ENCODE results near the gene RFPL1.
A peak's percentile ranks its signal among the peaks of the same experiment; 100 is the strongest.

RFPL1 gene

DNA sequence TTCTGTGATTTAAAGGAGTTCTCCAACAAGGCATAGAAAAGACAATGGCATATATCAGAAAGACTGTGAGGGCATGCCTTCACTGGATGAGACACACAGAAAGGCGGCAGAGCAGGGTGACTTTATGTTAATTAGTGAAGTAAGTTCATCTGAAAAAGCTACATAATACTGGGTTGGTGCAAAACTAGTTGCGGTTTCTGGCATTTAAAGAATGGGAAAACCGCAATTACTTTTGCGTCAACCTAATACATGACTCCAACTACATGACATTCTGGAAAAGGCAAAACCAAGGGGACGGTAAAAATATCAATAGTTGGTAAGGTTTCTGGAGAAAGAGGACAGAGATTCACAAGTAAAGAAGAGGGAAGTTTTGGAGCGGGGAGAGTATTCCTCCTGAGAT is 5.1 kb downstream of the RFPL1 start:
- H3K4me3 ChIP-seq (ENCODE audit: low read length) = peak overlapping the region; percentile 2

GRCh38 chr22:29443861-29444792 is 5.7 kb downstream of the RFPL1 start:
- Histone ChIP-seq H3K27me3 (replicated peaks; ENCODE audit: control insufficient read depth, insufficient read depth, low read length) (no peaks in the 10 kb centered on the region), H3K9me3 (ENCODE audit: control insufficient read depth, low read length) (no peaks in the 10 kb centered on the region), H3K9ac (ENCODE audit: low read length) (no peak overlapping the region), H3K4me3 (ENCODE audit: low read length) (no peak overlapping the region), H3K36me3 (ENCODE audit: control insufficient read depth, insufficient read depth, low read length, severe bottlenecking) (no peaks in the 10 kb centered on the region), H3K4me1 (ENCODE audit: control insufficient read depth, insufficient read depth, low read length) (peaks cover 5% of the 10 kb centered on the region)
- DNase-seq (ENCODE audit: low read depth) = peak; percentile 37

More for the DNA sequence above, 5.1 kb downstream of the RFPL1 start:
- Histone ChIP-seq H3K9ac (ENCODE audit: low read length) (peak overlapping the region; percentile 9), H3K4me1 (ENCODE audit: control insufficient read depth, insufficient read depth, low read length) (peaks cover 5% of the 10 kb centered on the region), H3K9me3 (ENCODE audit: control insufficient read depth, low read length) (no peaks in the 10 kb centered on the region), H3K27me3 (replicated peaks; ENCODE audit: control insufficient read depth, insufficient read depth, low read length) (no peaks in the 10 kb centered on the region), H3K36me3 (ENCODE audit: control insufficient read depth, insufficient read depth, low read length, severe bottlenecking) (no peaks in the 10 kb centered on the region)
- peak; percentile 13 for DNase-seq (ENCODE audit: low read depth)

DNA sequence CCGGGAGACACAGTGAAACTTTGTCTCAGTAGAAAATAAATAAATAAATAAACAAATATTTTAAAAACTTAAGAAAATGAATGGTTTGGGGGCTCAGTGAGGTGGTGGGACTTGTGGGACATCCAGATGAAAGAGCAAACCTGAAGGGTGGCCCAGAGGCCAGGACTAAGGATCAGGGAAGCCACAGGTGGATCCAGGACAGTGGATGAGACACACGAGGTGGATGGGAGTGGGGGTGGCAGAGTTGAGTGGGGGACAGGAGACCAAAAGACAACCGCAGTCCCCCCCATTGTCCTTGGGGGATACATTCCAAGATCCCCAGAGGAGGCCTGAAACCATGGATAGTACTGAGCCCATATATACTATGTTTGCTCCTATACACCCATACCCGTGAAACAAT is 7.1 kb downstream of the RFPL1 start:
- no peak for DNase-seq (ENCODE audit: low read depth)
- Histone ChIP-seq H3K9ac (ENCODE audit: low read length) (no peak overlapping the region), H3K4me1 (ENCODE audit: control insufficient read depth, insufficient read depth, low read length) (peaks cover 5% of the 10 kb centered on the region), H3K27me3 (replicated peaks; ENCODE audit: control insufficient read depth, insufficient read depth, low read length) (no peaks in the 10 kb centered on the region), H3K36me3 (ENCODE audit: control insufficient read depth, insufficient read depth, low read length, severe bottlenecking) (no peaks in the 10 kb centered on the region), H3K4me3 (ENCODE audit: low read length) (no peak overlapping the region), H3K9me3 (ENCODE audit: control insufficient read depth, low read length) (no peaks in the 10 kb centered on the region)

GRCh38 chr22:29447906-29448305 is 9.5 kb downstream of the RFPL1 start:
- no peaks in the 10 kb centered on the region for H3K27me3 ChIP-seq (replicated peaks; ENCODE audit: control insufficient read depth, insufficient read depth, low read length)
- H3K9me3 ChIP-seq (ENCODE audit: control insufficient read depth, low read length) = no peaks in the 10 kb centered on the region
- H3K9ac ChIP-seq (ENCODE audit: low read length) = no peak overlapping the region
- H3K4me3 ChIP-seq (ENCODE audit: low read length) = no peak overlapping the region
- DNase-seq (ENCODE audit: low read depth) = no peak
- no peaks in the 10 kb centered on the region for H3K36me3 ChIP-seq (ENCODE audit: control insufficient read depth, insufficient read depth, low read length, severe bottlenecking)
- peaks cover 5% of the 10 kb centered on the region for H3K4me1 ChIP-seq (ENCODE audit: control insufficient read depth, insufficient read depth, low read length)

DNA sequence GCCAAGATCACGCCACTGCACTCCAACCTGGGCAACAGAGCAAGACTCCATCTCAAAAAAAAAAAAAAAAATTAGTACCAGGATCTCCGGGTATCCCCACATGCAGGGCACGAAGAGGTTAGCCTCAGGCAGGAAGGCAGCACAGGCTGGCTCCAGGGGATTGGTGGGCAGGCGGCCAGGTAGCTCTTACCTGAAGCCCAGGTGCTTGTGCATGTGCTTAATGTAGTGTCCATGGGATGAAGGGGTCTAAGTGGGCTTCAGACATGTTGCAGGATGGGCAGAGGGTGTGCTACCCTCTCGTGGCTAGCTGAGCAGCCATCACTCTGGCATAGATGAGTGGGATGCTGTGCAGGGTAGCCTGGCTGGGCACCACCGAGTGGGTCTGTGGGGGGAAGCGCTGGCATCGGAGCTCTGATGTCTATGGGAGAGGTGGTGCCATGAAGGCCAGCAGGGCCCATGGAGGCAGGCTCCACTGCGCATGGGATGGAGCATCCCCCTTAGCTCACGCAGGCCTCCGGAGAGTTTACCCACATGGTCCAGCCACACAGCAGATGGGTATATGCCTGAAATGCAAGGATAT is 11.0 kb downstream of the RFPL1 start:
- no peaks in the 10 kb centered on the region for H3K36me3 ChIP-seq (ENCODE audit: control insufficient read depth, insufficient read depth, low read length, severe bottlenecking)
- no peaks in the 10 kb centered on the region for H3K9me3 ChIP-seq (ENCODE audit: control insufficient read depth, low read length)
- H3K4me3 ChIP-seq (ENCODE audit: low read length) = no peak overlapping the region
- DNase-seq (ENCODE audit: low read depth) = no peak
- no peak overlapping the region for H3K9ac ChIP-seq (ENCODE audit: low read length)
- no peaks in the 10 kb centered on the region for H3K27me3 ChIP-seq (replicated peaks; ENCODE audit: control insufficient read depth, insufficient read depth, low read length)
- H3K4me1 ChIP-seq (ENCODE audit: control insufficient read depth, insufficient read depth, low read length) = no peaks in the 10 kb centered on the region

DNA sequence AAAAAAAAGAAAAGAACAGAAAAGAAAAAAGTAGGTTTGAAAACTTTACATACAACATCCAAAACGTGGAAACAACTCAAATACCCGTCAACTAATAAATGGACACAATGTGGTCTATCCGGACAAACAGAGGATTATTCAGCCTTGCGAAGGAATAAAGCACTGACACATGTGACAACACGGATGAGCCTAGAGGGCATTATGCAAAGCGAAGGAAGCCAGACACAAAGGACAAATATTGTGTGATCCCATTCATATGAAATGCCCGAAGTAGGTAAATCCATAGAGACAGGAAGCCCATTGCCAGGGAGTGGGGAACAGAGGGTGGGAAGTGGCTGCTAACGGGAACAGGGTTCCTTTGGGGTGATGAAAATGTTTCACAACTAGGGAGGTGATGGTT is 11.8 kb downstream of the RFPL1 start:
- Histone ChIP-seq H3K9me3 (ENCODE audit: control insufficient read depth, low read length) (no peaks in the 10 kb centered on the region), H3K27me3 (replicated peaks; ENCODE audit: control insufficient read depth, insufficient read depth, low read length) (no peaks in the 10 kb centered on the region), H3K36me3 (ENCODE audit: control insufficient read depth, insufficient read depth, low read length, severe bottlenecking) (no peaks in the 10 kb centered on the region), H3K4me1 (ENCODE audit: control insufficient read depth, insufficient read depth, low read length) (no peaks in the 10 kb centered on the region), H3K4me3 (ENCODE audit: low read length) (no peak overlapping the region), H3K9ac (ENCODE audit: low read length) (no peak overlapping the region)
- DNase-seq (ENCODE audit: low read depth) = no peak

DNA sequence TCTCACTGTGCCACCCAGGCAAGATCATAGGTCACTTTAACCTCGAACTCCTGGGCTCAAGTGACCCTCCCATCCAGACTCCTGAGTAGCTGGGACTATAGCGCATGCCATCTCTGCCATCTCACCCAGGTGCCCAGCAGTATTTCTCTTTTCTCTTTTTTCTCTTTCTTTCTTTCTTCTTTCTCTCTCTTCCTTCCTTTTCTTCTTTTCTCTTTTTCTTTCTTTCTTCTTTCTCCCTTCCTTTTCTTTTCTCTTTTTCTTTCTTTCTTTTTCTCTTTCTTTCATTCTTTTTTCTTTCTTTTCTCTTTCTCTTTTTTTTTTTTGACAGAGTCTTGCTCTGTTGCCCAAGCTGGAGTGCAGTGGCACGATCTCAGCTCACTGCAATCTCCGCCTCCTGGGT is 13.5 kb downstream of the RFPL1 start:
- no peak overlapping the region for H3K4me3 ChIP-seq (ENCODE audit: low read length)
- no peak overlapping the region for H3K9ac ChIP-seq (ENCODE audit: low read length)
- no peaks in the 10 kb centered on the region for H3K9me3 ChIP-seq (ENCODE audit: control insufficient read depth, low read length)
- no peaks in the 10 kb centered on the region for H3K36me3 ChIP-seq (ENCODE audit: control insufficient read depth, insufficient read depth, low read length, severe bottlenecking)
- no peak for DNase-seq (ENCODE audit: low read depth)
- H3K27me3 ChIP-seq (replicated peaks; ENCODE audit: control insufficient read depth, insufficient read depth, low read length) = no peaks in the 10 kb centered on the region
- H3K4me1 ChIP-seq (ENCODE audit: control insufficient read depth, insufficient read depth, low read length) = no peaks in the 10 kb centered on the region

GRCh38 chr22:29454276-29454675 is 15.9 kb downstream of the RFPL1 start:
- DNase-seq (ENCODE audit: low read depth) = no peak
- Histone ChIP-seq H3K9ac (ENCODE audit: low read length) (no peak overlapping the region), H3K36me3 (ENCODE audit: control insufficient read depth, insufficient read depth, low read length, severe bottlenecking) (no peaks in the 10 kb centered on the region), H3K4me1 (ENCODE audit: control insufficient read depth, insufficient read depth, low read length) (no peaks in the 10 kb centered on the region), H3K27me3 (replicated peaks; ENCODE audit: control insufficient read depth, insufficient read depth, low read length) (no peaks in the 10 kb centered on the region), H3K4me3 (ENCODE audit: low read length) (no peak overlapping the region), H3K9me3 (ENCODE audit: control insufficient read depth, low read length) (no peaks in the 10 kb centered on the region)

DNA sequence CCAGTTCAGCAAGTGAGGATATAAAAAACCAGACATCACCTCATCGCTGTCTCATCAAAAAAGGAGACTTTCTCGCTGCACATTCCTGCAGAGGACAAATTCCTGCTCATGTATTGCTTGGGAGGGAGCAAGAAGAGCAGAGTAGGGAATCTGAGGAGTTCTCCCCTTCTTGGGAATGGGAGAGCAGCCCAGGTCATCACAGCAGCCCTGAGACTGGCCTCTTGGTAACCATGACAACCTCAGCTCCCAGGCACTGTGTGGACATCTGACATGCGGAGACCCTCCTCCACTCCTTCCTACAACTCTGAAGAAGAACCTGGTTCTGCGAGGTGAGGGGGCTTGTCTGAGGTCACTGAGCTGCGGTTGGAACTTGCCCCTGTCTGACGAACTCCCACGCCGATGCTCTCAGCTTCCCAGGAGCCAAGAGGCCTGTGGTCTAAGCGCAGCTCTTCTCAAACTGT is 17.9 kb downstream of the RFPL1 start:
- H3K4me1 ChIP-seq (ENCODE audit: control insufficient read depth, insufficient read depth, low read length) = no peaks in the 10 kb centered on the region
- H3K9me3 ChIP-seq (ENCODE audit: control insufficient read depth, low read length) = no peaks in the 10 kb centered on the region
- H3K9ac ChIP-seq (ENCODE audit: low read length) = no peak overlapping the region
- H3K4me3 ChIP-seq (ENCODE audit: low read length) = no peak overlapping the region
- H3K36me3 ChIP-seq (ENCODE audit: control insufficient read depth, insufficient read depth, low read length, severe bottlenecking) = no peaks in the 10 kb centered on the region
- no peak for DNase-seq (ENCODE audit: low read depth)
- H3K27me3 ChIP-seq (replicated peaks; ENCODE audit: control insufficient read depth, insufficient read depth, low read length) = no peaks in the 10 kb centered on the region

- Histone ChIP-seq H3K27me3 (replicated peaks; ENCODE audit: control insufficient read depth, insufficient read depth, low read length) (no peaks in the 10 kb centered on the region), H3K9ac (ENCODE audit: low read length) (no peak overlapping the region), H3K36me3 (ENCODE audit: control insufficient read depth, insufficient read depth, low read length, severe bottlenecking) (no peaks in the 10 kb centered on the region), H3K4me1 (ENCODE audit: control insufficient read depth, insufficient read depth, low read length) (no peaks in the 10 kb centered on the region), H3K4me3 (ENCODE audit: low read length) (no peak overlapping the region), H3K9me3 (ENCODE audit: control insufficient read depth, low read length) (no peaks in the 10 kb centered on the region)
- peak; percentile 53 for DNase-seq (ENCODE audit: low read depth)
Observed at GRCh38 chr22:29457730-29458129, 19.3 kb downstream of the RFPL1 start.

DNA sequence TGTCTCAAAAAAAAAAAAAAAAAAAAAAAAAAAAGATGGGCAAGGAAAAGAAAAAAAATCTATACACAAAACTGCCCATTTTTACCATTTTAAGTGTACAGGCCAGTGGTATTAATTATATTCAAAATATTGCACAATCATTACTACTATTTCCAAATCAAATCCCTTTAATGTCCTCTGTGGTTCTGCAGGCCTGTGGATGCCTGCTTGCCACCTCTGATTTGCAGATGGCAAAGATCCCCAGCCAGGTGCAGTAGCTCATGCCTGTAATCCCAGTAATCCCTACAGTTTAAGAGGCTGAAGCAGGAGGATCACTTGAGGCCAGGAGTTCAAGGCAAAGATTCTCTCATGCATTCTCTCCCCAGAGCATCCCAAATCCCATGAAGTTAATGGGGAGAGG is 20.2 kb downstream of the RFPL1 start:
- no peak overlapping the region for H3K4me3 ChIP-seq (ENCODE audit: low read length)
- no peaks in the 10 kb centered on the region for H3K27me3 ChIP-seq (replicated peaks; ENCODE audit: control insufficient read depth, insufficient read depth, low read length)
- no peak overlapping the region for H3K9ac ChIP-seq (ENCODE audit: low read length)
- no peaks in the 10 kb centered on the region for H3K9me3 ChIP-seq (ENCODE audit: control insufficient read depth, low read length)
- H3K36me3 ChIP-seq (ENCODE audit: control insufficient read depth, insufficient read depth, low read length, severe bottlenecking) = no peaks in the 10 kb centered on the region
- DNase-seq (ENCODE audit: low read depth) = peak; percentile 48
- H3K4me1 ChIP-seq (ENCODE audit: control insufficient read depth, insufficient read depth, low read length) = no peaks in the 10 kb centered on the region

All from adipocyte (in vitro differentiated cells).